Measurements from ENCODE around the gene TTC7B. TPM values are rescaled to one million over a fixed set of nuclear protein-coding genes. Genes with fewer than 3 reads are reported as not detected.
"Not testable (repeated sequence)": the region's sequence is repeated elsewhere in the genome, so short reads cannot be mapped to it uniquely, and the experiment has no call there.

TTC7B gene
- total RNA-seq, 1 donor from 2014 or later, result 10.6 TPM

GRCh38 chr14:90540437-90540836 is 275.8 kb downstream of the TTC7B start:
- FAIRE-seq (no peak), DNase-seq (ENCODE audit: low spot score in 2 of 2) (no peak)

DNA sequence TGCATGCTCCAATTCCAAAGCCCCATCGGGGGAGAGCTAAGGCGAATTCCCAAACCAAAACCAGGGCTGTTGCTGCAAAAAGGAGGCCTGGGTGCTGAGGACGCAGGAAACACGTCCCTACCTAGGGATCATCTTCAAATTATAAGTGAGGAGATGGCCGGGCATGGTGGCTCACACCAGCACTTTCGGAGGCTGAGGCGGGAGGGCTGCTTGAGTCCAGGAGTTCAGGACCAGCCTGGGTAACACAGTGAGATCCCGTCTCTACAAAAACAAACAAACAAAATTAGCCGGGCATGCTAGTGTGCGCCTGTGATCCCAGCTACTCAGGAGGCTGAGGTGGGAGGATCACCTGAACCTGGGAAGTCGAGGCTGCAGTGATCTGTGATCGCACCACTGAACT is 276.2 kb downstream of the TTC7B start:
- DNase-seq (ENCODE audit: low spot score in 2 of 2) (no peak), FAIRE-seq (no peak)

GRCh38 chr14:90539496-90539775 is 276.8 kb downstream of the TTC7B start:
- DNase-seq (ENCODE audit: low spot score in 2 of 2) (no peak), FAIRE-seq (no peak)

GRCh38 chr14:90538716-90539495 is 277.3 kb downstream of the TTC7B start:
- no peak for FAIRE-seq
- DNase-seq (ENCODE audit: low spot score in 2 of 2), result no peak

- no peak for FAIRE-seq
- no peak for DNase-seq (ENCODE audit: low spot score in 2 of 2)
Observed at GRCh38 chr14:90538095-90538494, 278.1 kb downstream of the TTC7B start.

DNA sequence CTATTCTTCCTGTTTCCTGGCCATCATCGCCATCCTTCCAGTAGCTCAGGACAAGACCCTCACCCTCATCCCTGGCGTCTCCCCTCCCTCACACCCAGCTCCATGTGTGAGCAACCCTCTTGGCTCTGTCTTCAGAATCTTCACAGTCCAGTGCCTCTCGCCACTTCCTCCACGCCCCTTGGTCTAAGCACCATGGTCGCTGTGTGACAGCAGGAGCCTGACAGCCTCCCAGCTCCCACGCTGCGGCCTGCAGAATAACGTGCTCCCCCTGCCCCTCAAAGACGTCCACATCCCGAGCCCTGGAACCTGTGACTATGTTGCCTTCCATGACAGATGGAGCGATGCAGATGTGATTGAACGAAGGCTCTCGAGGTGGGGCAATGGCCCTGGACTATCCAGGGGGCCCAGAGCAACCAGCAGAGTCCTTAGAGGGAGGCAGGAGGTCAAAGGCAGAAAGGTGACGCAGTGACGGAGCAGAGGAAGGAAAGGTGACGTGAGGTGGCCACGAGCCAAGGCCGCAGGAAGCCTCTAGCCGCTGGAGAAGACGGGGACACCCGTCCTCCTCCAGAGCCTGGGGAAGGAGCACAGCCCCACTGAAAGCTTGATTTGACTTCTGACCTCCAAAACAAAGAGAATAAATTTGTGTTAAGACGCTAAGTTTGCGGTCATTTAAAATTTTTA is 279.6 kb downstream of the TTC7B start:
- DNase-seq (ENCODE audit: low spot score in 2 of 2), result no peak

DNA sequence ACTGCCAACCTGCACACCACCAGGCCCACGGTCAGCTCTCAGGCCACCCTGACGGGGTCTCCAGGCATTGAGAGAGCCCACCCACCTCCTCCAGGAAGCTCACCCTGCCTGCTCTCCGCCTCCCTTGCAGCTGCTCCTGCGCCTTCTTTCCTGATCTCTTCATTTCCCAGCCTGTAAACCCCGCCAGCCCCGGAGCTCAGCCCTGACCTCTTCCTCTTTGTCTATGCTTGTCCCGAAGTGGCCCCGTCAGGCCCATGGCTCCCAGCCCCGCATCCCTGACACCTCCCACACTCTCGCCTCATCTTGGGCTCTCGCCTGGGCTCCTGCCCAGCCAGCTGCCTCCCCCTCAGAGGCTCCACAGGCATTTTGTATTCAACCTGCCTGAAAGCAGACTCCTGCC is 280.1 kb downstream of the TTC7B start:
- DNase-seq (ENCODE audit: low spot score in 2 of 2) (peak in 1 of 2 donors; percentile 40), FAIRE-seq (no peak)

More for the DNA sequence above, 279.6 kb downstream of the TTC7B start:
- FAIRE-seq, result no peak

- FAIRE-seq, result no peak
- DNase-seq (ENCODE audit: low spot score in 2 of 2), result no peak
Observed at GRCh38 chr14:90535556-90536090, 280.6 kb downstream of the TTC7B start.

GRCh38 chr14:90534838-90535555 is 281.2 kb downstream of the TTC7B start:
- DNase-seq (ENCODE audit: low spot score in 2 of 2) (no peak), FAIRE-seq (no peak)

DNA sequence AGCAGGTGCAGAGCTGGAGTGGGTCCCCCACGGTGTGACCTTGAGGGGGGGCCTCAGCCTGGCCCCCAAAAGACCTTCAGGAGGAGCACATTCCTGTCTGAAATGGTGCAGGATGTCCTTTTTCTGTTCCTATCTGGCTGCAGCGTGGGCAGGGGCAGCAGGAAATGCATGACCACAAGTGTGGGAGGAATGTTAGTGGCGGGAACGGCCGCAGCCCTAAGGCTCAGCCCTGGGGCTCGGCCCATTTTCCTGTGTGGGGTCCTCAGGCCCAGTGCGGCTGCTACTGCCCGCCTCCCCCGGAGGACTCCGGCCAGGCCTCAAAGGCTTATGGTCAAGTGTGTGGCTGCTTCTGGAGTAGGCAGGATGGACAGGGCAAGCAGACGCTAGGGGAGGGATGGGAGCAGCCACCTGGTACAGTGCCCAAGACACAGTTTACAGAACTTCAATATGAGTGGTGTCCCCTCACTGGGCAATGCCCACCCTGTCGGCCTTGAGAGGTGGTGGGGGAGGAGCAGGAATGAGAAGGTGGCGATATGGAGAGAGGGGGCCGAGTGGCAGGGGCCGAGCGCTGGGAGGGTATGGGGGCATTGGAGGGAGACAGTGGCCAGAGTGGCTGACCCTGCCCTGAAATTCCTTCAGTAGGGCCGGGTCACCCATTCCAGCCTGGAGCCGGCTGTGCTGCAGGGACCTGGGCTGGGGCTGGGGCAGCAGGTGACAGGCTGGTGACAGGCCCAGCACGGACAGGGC is 282.0 kb downstream of the TTC7B start:
- DNase-seq (ENCODE audit: low spot score in 2 of 2) (no peak), FAIRE-seq (no peak)

GRCh38 chr14:90533591-90534021 is 282.6 kb downstream of the TTC7B start:
- no peak for FAIRE-seq
- no peak for DNase-seq (ENCODE audit: low spot score in 2 of 2)

DNA sequence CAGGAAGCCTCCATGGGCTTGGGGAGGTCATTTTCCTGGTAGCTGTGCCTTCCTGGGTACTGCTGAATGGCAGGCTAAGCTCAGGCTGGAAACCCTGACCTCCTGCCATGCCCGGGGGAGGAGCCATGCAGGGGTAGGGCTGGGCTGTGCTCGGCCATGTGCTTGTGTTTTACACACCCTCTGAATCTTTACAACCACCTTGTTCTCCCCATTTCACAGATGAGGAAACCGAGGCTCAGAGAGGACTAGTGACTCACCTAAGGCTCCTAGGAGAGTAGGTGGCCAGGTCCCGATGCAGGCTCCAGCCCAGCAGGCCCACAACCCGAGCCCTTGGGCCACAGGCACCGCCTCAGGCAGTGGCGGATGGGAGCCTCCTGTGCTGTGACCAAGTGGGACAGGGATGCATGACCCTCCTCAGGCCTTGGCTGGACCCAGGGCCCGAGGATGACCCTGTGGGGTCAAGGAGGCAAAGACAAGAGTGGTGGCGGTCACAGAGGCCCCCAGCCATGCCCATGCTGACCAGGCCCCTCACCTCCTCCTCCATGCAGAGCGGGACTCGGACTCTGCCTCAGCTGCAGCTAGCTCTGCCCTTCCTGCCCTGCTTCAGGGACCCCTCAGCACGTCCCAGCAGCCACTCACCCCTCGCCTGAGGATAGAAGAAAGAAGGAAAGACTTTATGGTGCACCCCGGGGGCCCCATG is 283.3 kb downstream of the TTC7B start:
- no peak for FAIRE-seq
- no peak for DNase-seq (ENCODE audit: low spot score in 2 of 2)

GRCh38 chr14:90531497-90531896 is 284.7 kb downstream of the TTC7B start:
- FAIRE-seq (no peak), DNase-seq (ENCODE audit: low spot score in 2 of 2) (no peak)

GRCh38 chr14:90530523-90530922 is 285.7 kb downstream of the TTC7B start:
- FAIRE-seq, result no peak

DNA sequence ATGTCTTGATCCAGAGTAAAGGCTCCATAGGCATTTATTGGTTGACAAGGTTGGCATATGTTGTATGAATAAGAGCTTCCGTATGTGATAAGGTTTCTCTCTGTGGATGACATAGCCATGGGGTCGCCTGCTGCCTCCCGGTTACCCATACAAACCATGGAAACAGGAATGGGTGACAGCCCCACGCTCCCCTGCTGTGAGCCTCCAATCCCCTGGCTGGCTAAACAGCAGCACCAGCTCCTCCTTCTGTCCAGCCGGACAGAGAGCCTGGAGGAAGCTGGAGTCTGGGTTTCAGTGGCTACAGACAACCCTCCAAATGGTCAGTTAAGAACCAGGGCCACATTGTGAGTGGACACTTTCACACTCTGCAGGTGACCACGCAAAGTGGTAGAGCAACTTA is 288.3 kb downstream of the TTC7B start:
- no peak for FAIRE-seq

More at GRCh38 chr14:90530523-90530922, 285.7 kb downstream of the TTC7B start:
- DNase-seq (ENCODE audit: low spot score in 2 of 2), result no peak

DNA sequence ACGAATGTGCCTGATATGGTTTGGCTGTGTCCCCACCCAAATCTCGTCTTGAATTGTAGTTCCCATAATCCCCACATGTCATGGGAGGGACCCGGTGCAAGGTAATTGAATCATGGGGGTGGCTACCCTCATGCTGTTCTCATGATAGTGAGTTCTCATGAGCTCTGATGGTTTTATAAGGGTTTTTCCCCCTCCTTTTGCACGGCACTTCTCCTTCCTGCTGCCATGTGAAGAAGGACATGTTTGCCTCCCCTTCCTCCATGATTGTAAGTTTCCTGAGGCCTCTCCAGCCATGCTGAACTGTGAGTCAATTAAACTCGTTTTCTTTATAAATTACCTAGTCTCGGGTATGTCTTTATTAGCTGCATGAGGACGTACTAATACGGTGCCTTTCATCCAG is 289.7 kb downstream of the TTC7B start:
- not testable (repeated sequence) for DNase-seq (ENCODE audit: low spot score in 2 of 2); FAIRE-seq

More for the DNA sequence above, 288.3 kb downstream of the TTC7B start:
- DNase-seq (ENCODE audit: low spot score in 2 of 2), result no peak

- not testable (repeated sequence) for FAIRE-seq; DNase-seq (ENCODE audit: low spot score in 2 of 2)
Observed at GRCh38 chr14:90525353-90526028, 290.7 kb downstream of the TTC7B start.

DNA sequence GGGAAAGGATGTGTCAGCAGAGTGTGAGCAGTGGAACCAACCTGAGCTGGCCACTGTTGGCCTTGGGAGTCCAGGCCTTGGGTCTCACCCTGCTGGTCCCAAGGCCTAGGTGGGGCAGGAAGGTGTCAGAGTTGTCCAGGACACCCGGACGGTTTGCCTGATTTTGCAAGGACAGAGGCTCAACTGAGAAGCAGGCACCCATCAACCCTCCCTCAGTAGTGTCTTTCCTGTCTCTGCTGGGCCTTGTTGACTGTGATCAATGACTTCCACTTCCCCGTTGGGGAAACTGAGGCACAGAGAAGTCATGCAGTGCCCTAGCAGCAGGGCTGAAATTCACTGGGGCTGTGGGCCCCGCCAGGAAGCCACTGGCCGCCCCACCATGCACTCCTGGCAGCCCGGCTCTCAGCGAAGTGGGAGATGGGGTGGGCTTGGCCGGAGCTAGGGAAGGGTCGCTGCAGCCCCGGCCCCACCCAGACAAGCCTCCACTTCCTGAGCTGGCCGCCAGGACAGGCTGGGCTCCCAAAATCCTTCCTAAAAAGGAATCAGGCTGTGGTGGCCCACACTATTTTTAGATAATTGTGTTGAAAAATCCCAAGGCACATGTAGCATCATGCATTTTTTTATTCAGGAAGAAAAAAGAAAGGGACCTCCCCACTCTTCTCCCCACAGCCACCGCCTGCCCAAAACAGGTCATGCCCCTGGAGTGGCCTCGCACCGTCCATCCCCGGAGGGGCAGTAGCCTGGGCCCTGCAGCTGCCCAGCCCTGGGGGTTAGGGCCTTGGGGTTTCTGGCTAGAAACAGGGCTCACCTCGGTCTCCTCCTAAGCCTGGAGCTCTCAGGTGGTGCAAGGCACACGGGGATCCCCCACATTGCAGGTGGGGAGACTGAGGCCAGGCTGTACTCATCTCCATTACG is 292.0 kb downstream of the TTC7B start:
- DNase-seq (ENCODE audit: low spot score in 2 of 2) (no peak), FAIRE-seq (no peak)

Data from frontal cortex (tissue), 4 donors.